ENCODE measurements around the gene RFX3.

The RFX3 gene

GRCh38 chr9:3431890-3432289 lies 93.9 kb downstream of the RFX3 start:
- DNase-seq, result no peak

GRCh38 chr9:3419893-3420292 lies 105.9 kb downstream of the RFX3 start:
- DNase-seq, result no peak

- no peak for DNase-seq
Observed at GRCh38 chr9:3415906-3416305, 109.9 kb downstream of the RFX3 start.

GRCh38 chr9:3413984-3414383 lies 111.8 kb downstream of the RFX3 start:
- DNase-seq, result no peak

GRCh38 chr9:3410461-3410860 lies 115.3 kb downstream of the RFX3 start:
- DNase-seq, result no peak

GRCh38 chr9:3409453-3409852 lies 116.3 kb downstream of the RFX3 start:
- no peak for DNase-seq

GRCh38 chr9:3403315-3403714 lies 122.5 kb downstream of the RFX3 start:
- DNase-seq, result no peak

GRCh38 chr9:3401221-3401954 lies 124.4 kb downstream of the RFX3 start:
- DNase-seq, result no peak

- no peak for DNase-seq
Observed at GRCh38 chr9:3398232-3398648, 127.6 kb downstream of the RFX3 start.

- no peak for DNase-seq
Observed at GRCh38 chr9:3397766-3398165, 128.0 kb downstream of the RFX3 start.

- DNase-seq, result no peak
Observed at GRCh38 chr9:3391414-3391813, 134.4 kb downstream of the RFX3 start.

GRCh38 chr9:3386753-3387152 lies 139.0 kb downstream of the RFX3 start:
- no peak for DNase-seq

GRCh38 chr9:3385871-3386270 lies 139.9 kb downstream of the RFX3 start:
- DNase-seq, result no peak

GRCh38 chr9:3371842-3372241 lies 154.0 kb downstream of the RFX3 start:
- no peak for DNase-seq

- no peak for DNase-seq
Observed at GRCh38 chr9:3370715-3371114, 155.1 kb downstream of the RFX3 start.

- no peak for DNase-seq
Observed at GRCh38 chr9:3367185-3367584, 158.6 kb downstream of the RFX3 start.

- DNase-seq, result no peak
Observed at GRCh38 chr9:3361689-3362392, 164.0 kb downstream of the RFX3 start.

GRCh38 chr9:3361116-3361515 lies 164.7 kb downstream of the RFX3 start:
- no peak for DNase-seq

GRCh38 chr9:3360245-3360644 lies 165.6 kb downstream of the RFX3 start:
- no peak for DNase-seq

- DNase-seq, result no peak
Observed at GRCh38 chr9:3359778-3360177, 166.0 kb downstream of the RFX3 start.

GRCh38 chr9:3359048-3359692 lies 166.6 kb downstream of the RFX3 start:
- no peak for DNase-seq

- no peak for DNase-seq
Observed at GRCh38 chr9:3348169-3348568, 177.6 kb downstream of the RFX3 start.

- DNase-seq, result no peak
Observed at GRCh38 chr9:3346549-3346948, 179.3 kb downstream of the RFX3 start.

GRCh38 chr9:3343671-3344070 lies 182.1 kb downstream of the RFX3 start:
- DNase-seq, result no peak

Measured in activated gamma-delta T cell (primary cell).